22Rv1 (cell line): ENCODE results near the gene EFHC1.

Source experiments
- ZFX ChIP-seq: fragments of 450-650 bp; IDR thresholded peaks from 2 replicates; pipeline ENCODE4 v1.6.1; 2017; ENCODE audit warnings: antibody characterized with exemption, borderline replicate concordance
- TF ChIP-seq, protein P1 (sequence below): fragments of 450-650 bp; IDR thresholded peaks from 2 replicates; pipeline ENCODE4 v1.5.1; 2017; ENCODE audit warnings: mild to moderate bottlenecking

GRCh38 chr6:52509281-52510212 is 89.4 kb downstream of the EFHC1 start:
- TF ChIP-seq ZFX = no peak
- TF ChIP-seq, protein P1, sequence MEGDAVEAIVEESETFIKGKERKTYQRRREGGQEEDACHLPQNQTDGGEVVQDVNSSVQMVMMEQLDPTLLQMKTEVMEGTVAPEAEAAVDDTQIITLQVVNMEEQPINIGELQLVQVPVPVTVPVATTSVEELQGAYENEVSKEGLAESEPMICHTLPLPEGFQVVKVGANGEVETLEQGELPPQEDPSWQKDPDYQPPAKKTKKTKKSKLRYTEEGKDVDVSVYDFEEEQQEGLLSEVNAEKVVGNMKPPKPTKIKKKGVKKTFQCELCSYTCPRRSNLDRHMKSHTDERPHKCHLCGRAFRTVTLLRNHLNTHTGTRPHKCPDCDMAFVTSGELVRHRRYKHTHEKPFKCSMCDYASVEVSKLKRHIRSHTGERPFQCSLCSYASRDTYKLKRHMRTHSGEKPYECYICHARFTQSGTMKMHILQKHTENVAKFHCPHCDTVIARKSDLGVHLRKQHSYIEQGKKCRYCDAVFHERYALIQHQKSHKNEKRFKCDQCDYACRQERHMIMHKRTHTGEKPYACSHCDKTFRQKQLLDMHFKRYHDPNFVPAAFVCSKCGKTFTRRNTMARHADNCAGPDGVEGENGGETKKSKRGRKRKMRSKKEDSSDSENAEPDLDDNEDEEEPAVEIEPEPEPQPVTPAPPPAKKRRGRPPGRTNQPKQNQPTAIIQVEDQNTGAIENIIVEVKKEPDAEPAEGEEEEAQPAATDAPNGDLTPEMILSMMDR = no peak
